Measurements from ENCODE around the gene PAK2.
"Not testable (repeated sequence)": the region's sequence is repeated elsewhere in the genome, so short reads cannot be mapped to it uniquely, and the experiment has no call there.

Gene PAK2

GRCh38 chr3:196736670-196737374 is 2.8 kb upstream of the PAK2 start:
- no peak for DNase-seq

GRCh38 chr3:196737655-196738054 is 2.0 kb upstream of the PAK2 start:
- DNase-seq = no peak

GRCh38 chr3:196740481-196741248 is 1.0 kb downstream of the PAK2 start:
- peak; percentile 57 for DNase-seq

- DNase-seq = no peak
Measured at GRCh38 chr3:196741249-196741889, 1.7 kb downstream of the PAK2 start.

GRCh38 chr3:196743569-196743968 is 3.9 kb downstream of the PAK2 start:
- not testable (repeated sequence) for DNase-seq

GRCh38 chr3:196749125-196749524 is 9.5 kb downstream of the PAK2 start:
- no peak for DNase-seq

- DNase-seq = no peak
Measured at GRCh38 chr3:196753201-196753600, 13.5 kb downstream of the PAK2 start.

- DNase-seq = no peak
Measured at GRCh38 chr3:196754091-196754981, 14.7 kb downstream of the PAK2 start.

- no peak for DNase-seq
Measured at GRCh38 chr3:196756732-196757131, 17.1 kb downstream of the PAK2 start.

- DNase-seq = no peak
Measured at GRCh38 chr3:196757876-196758739, 18.5 kb downstream of the PAK2 start.

GRCh38 chr3:196763179-196763578 is 23.5 kb downstream of the PAK2 start:
- no peak for DNase-seq

- DNase-seq = no peak
Measured at GRCh38 chr3:196765454-196765853, 25.8 kb downstream of the PAK2 start.

- DNase-seq = no peak
Measured at GRCh38 chr3:196771067-196771466, 31.4 kb downstream of the PAK2 start.

- DNase-seq = no peak
Measured at GRCh38 chr3:196772102-196772501, 32.4 kb downstream of the PAK2 start.

GRCh38 chr3:196772897-196773296 is 33.2 kb downstream of the PAK2 start:
- DNase-seq = no peak

- DNase-seq = no peak
Measured at GRCh38 chr3:196774191-196774820, 34.6 kb downstream of the PAK2 start.

GRCh38 chr3:196774848-196775422 is 35.3 kb downstream of the PAK2 start:
- no peak for DNase-seq

- DNase-seq = no peak
Measured at GRCh38 chr3:196775938-196776337, 36.3 kb downstream of the PAK2 start.

GRCh38 chr3:196777836-196778235 is 38.2 kb downstream of the PAK2 start:
- no peak for DNase-seq

GRCh38 chr3:196778755-196779154 is 39.1 kb downstream of the PAK2 start:
- no peak for DNase-seq

GRCh38 chr3:196782511-196782910 is 42.9 kb downstream of the PAK2 start:
- no peak for DNase-seq
